Stomach smooth muscle (tissue), 2 donors: ENCODE measurements around the gene HS3ST4.

ENCODE experiments used
- H3K27ac ChIP-seq: one replicate; pipeline ENCODE4 v1.7.0; 2013; ENCODE audit warnings: mild to moderate bottlenecking, low read length, inconsistent platforms
- H3K27me3 ChIP-seq, 2 donors: one replicate each; pipeline ENCODE4 v1.7.0; 2013; ENCODE audit warnings: low read length in 2 of 2; ENCODE audit not compliant: insufficient read depth in 2 of 2, control insufficient read depth in 1 of 2
- H3K36me3 ChIP-seq, 2 donors: one replicate each; pipeline ENCODE4 v1.7.0; 2013; ENCODE audit warnings: low read length in 2 of 2; ENCODE audit not compliant: control insufficient read depth in 2 of 2, insufficient read depth in 2 of 2
- H3K4me1 ChIP-seq: one replicate; pipeline ENCODE4 v1.7.0; 2013; ENCODE audit warnings: low read length; ENCODE audit not compliant: control insufficient read depth, insufficient read depth
- H3K4me3 ChIP-seq, 2 donors: one replicate each; pipeline ENCODE4 v1.7.0; 2013; ENCODE audit warnings: low read length in 2 of 2
- H3K9ac ChIP-seq, 2 donors: one replicate each; pipeline ENCODE4 v1.7.0; 2013; ENCODE audit warnings: low read length in 2 of 2, mild to moderate bottlenecking in 1 of 2
- H3K9me3 ChIP-seq, 2 donors: one replicate each; pipeline ENCODE4 v1.7.0; 2013; ENCODE audit warnings: low read length in 2 of 2; ENCODE audit not compliant: control insufficient read depth in 2 of 2
- donor health status: healthy.
- donor health status: Pancreatic carcinoma.

The HS3ST4 gene

DNA sequence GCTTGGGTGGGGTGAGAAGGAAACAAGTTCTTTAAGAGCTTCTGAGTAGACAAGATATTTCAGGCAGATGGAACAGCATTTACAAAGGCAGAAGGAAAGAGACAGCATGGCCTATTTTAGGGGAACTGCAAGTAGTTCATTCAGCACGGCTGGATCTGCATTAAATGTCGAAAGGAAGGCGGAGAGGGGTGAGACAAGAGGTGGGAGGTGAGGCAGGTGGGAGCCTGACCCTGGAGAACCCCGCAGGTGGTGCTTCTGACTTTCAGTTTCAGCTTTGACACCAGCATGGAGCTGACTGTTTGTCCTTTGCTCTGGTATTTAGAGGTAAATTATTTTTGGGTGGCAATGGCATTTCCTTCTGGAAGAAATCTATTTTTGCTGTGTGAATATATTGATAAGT lies 194.8 kb downstream of the HS3ST4 start:
- H3K9ac ChIP-seq, result no peak overlapping the region
- peaks cover 0 to 4% of the 10 kb centered on the region in 2 donors for H3K27me3 ChIP-seq
- no peaks in the 10 kb centered on the region for H3K4me1 ChIP-seq
- H3K4me3 ChIP-seq, result no peak overlapping the region
- peaks cover 0 to 3% of the 10 kb centered on the region in 2 donors for H3K9me3 ChIP-seq
- no peaks in the 10 kb centered on the region for H3K36me3 ChIP-seq
- H3K27ac ChIP-seq, result no peak overlapping the region

DNA sequence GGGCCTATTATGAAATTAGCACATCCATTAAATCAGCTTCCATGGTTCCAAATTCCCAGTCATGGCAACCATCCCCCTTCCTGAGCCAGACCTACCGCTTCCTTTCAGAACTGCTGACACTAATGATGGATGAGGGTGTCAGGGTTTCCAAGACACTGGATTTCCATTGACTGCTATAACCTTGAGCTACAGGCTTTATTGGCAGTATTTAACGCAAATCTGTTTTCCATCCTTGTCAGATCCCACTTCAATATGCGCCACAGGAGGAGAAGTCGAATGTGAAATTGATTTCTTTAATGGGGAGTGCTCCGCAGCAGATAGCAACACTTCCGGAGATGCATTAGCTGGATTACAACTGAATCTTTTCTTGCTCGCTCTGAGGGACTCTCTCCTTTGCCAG lies 197.1 kb downstream of the HS3ST4 start:
- Histone ChIP-seq H3K27ac (no peak overlapping the region), H3K4me3 (no peak overlapping the region), H3K27me3 (no peaks in the 10 kb centered on the region)

DNA sequence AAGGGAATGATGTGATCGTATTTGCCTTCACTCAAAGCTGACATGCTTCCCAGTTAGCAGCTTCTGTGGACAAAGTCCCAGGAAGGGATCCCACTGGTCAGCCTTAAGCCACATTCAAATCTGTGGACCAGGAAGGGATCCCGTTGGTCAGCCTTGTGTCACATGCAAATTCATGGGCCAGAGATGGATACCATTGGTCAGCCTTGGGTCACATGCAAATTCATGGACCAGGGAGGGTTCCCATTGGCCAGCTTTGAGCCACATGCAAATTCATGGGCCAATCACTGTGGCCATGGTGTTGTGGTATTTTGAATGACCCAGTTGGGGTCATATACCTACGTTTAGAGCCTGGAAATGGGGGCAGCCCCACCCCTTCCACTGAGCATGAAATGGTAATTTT lies 201.6 kb downstream of the HS3ST4 start:
- Histone ChIP-seq H3K4me3 (no peak overlapping the region), H3K9me3 (peaks cover 0 to 9% of the 10 kb centered on the region in 2 donors), H3K36me3 (no peaks in the 10 kb centered on the region), H3K27ac (no peak overlapping the region), H3K4me1 (no peaks in the 10 kb centered on the region), H3K9ac (no peak overlapping the region), H3K27me3 (no peaks in the 10 kb centered on the region)

More for the DNA sequence above, 197.1 kb downstream of the HS3ST4 start:
- no peak overlapping the region for H3K9ac ChIP-seq
- H3K9me3 ChIP-seq, result peaks cover 0 to 6% of the 10 kb centered on the region in 2 donors
- no peaks in the 10 kb centered on the region for H3K36me3 ChIP-seq
- H3K4me1 ChIP-seq, result no peaks in the 10 kb centered on the region

DNA sequence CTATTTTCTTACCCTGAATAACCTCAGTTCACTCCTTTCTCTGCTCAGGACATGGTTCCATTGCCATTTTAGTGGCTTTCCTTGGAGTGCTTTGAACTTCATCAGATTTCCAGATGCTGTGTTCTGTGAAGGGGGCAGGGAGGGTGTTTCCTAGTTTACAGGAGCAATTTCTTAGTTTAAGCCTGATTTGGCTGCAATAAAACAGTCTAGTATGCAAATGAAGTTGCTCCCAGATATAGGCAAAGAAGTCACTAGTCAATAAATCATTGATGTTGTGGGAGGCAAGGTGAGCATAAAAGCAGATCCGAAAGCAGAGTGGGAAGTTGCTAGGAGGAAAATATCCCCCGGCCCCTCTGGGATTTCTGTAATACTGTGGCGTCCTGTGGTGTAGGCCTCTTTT lies 202.3 kb downstream of the HS3ST4 start:
- no peaks in the 10 kb centered on the region for H3K4me1 ChIP-seq
- H3K36me3 ChIP-seq, result no peaks in the 10 kb centered on the region
- H3K27ac ChIP-seq, result no peak overlapping the region
- H3K9ac ChIP-seq, result no peak overlapping the region
- H3K4me3 ChIP-seq, result no peak overlapping the region
- peaks cover 0 to 6% of the 10 kb centered on the region in 2 donors for H3K9me3 ChIP-seq
- no peaks in the 10 kb centered on the region for H3K27me3 ChIP-seq

DNA sequence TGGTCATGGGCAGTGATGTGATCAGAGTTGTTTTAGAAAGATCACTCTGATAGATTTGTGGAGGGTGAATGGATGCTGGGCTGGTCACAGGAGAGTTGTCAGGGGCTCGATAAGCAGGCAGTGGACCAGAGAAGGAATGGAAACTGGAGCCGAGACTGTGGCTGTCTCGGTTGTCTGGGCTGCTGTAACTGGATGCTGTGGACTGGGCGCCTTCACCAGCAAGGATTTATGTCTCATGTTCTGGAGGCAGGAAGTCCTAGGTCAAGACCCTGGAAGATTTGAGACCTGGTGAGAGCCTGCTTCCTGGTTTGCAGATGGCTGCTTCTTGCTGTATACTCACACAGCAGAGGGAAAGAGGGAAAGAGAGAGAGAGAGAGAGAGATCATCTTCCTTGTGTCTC lies 203.6 kb downstream of the HS3ST4 start:
- Histone ChIP-seq H3K27ac (no peak overlapping the region), H3K36me3 (no peaks in the 10 kb centered on the region), H3K27me3 (no peaks in the 10 kb centered on the region), H3K9ac (no peak overlapping the region), H3K4me1 (no peaks in the 10 kb centered on the region), H3K9me3 (peaks cover 0 to 6% of the 10 kb centered on the region in 2 donors), H3K4me3 (no peak overlapping the region)

DNA sequence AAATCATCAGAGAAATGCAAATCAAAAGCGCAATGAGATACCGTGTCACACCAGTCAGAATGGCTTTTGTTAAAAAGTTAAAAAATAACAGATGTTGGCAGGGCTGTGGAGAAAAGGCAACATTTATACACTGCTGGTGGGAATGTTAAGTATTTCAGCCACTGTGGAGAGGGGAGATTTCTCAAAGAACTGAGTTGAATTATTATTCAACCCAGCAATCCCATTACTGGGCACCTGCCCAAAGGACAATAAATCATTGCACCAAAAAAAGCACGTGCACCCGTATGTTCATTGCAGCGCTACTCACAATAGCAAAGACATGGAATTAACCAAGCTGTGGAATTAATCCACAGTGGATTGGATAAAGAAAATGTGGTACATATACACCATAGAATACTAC lies 204.7 kb downstream of the HS3ST4 start:
- Histone ChIP-seq H3K27me3 (no peaks in the 10 kb centered on the region), H3K36me3 (no peaks in the 10 kb centered on the region), H3K4me3 (no peak overlapping the region), H3K9ac (no peak overlapping the region), H3K4me1 (no peaks in the 10 kb centered on the region), H3K27ac (no peak overlapping the region), H3K9me3 (peaks cover 0 to 6% of the 10 kb centered on the region in 2 donors)

DNA sequence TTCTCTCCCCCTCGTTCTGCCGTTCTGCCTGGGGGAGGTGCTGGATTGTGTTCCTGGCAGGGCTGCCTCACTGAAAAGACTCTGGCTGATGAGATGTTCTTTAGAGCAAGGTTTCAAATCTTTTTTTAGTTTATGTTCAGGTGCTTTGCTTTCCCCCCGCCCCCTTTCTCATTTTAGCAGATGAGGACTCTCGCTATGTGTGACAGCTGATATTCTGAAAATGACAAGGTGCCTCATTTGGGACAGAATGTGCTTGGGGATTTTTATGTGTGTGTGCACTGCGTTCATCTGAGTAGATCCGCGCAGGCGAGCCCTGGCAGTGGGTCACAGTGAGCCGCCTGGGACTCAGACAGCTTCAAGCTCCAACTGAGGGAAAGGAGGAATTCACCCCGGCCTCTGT lies 205.9 kb downstream of the HS3ST4 start:
- Histone ChIP-seq H3K9ac (no peak overlapping the region), H3K4me1 (no peaks in the 10 kb centered on the region)

DNA sequence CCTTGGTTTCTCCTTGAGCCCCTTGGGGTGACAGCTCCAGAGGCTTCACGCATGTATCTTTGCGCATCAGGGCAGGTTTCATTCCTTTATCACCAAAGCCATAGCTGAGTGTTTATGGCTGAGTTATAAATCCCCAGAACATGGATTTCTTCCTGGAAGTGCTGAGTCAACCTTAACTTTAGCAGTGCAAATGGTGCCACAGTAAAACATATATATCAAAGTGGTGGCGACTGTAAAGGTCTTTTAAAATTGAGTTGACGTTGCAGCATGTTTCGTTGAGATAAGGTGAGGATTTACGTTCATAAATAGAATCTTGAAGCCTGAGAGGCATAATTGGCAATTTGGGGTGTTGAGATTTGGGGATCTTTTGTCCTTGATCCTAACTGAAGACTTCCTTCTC lies 214.1 kb downstream of the HS3ST4 start:
- H3K27ac ChIP-seq, result no peak overlapping the region
- H3K4me3 ChIP-seq, result no peak overlapping the region
- no peaks in the 10 kb centered on the region for H3K27me3 ChIP-seq
- no peak overlapping the region for H3K9ac ChIP-seq
- no peaks in the 10 kb centered on the region for H3K9me3 ChIP-seq
- H3K36me3 ChIP-seq, result no peaks in the 10 kb centered on the region
- no peaks in the 10 kb centered on the region for H3K4me1 ChIP-seq

More for the DNA sequence above, 205.9 kb downstream of the HS3ST4 start:
- H3K27me3 ChIP-seq, result no peaks in the 10 kb centered on the region
- no peaks in the 10 kb centered on the region for H3K36me3 ChIP-seq
- peaks cover 0 to 3% of the 10 kb centered on the region in 2 donors for H3K9me3 ChIP-seq
- H3K27ac ChIP-seq, result no peak overlapping the region
- no peak overlapping the region for H3K4me3 ChIP-seq

DNA sequence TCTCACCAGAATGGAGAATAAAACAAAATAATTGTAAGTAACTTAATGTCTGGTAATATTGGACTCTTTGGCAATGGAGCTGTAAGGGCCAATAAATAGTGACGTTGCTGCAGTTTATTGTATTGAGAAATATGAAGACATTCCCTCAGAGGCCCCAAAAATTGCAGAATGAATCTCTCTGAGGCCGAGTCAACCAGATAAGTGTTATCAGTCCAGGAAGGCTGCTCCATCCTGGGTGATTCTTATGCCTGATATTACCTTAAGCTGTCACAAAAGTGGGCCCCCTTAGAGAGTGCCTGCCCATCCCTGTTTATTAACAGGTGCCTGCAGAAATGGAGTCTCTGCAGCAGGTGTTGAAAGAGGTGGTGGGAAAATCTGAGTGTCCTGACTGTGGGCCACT lies 219.2 kb downstream of the HS3ST4 start:
- no peak overlapping the region for H3K4me3 ChIP-seq

DNA sequence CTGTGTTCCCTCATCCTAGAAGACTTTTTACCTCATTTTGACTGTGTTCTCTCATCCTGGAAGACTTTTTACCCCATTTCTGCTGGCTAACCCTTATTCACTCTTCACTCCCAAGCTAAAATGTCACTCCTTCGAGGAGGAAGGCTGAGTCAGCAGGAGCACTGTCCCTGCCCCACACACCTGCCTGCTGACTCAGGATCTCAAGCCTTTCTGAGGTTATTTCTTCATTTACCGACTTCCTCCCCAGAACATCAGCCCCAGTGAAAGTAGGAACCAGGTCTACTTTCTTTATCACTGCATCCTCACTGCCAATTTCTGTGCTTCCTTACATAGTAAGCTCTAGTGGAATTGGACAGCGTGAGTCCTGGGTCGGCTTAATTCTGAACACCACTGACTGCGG lies 220.6 kb downstream of the HS3ST4 start:
- no peaks in the 10 kb centered on the region for H3K9me3 ChIP-seq
- H3K36me3 ChIP-seq, result no peaks in the 10 kb centered on the region
- H3K4me1 ChIP-seq, result no peaks in the 10 kb centered on the region
- H3K9ac ChIP-seq, result no peak overlapping the region
- no peak overlapping the region for H3K4me3 ChIP-seq
- peaks cover 0 to 2% of the 10 kb centered on the region in 2 donors for H3K27me3 ChIP-seq
- H3K27ac ChIP-seq, result no peak overlapping the region

More for the DNA sequence above, 219.2 kb downstream of the HS3ST4 start:
- H3K36me3 ChIP-seq, result no peaks in the 10 kb centered on the region
- H3K27ac ChIP-seq, result no peak overlapping the region
- no peaks in the 10 kb centered on the region for H3K4me1 ChIP-seq
- no peaks in the 10 kb centered on the region for H3K9me3 ChIP-seq
- no peak overlapping the region for H3K9ac ChIP-seq
- peaks cover 0 to 2% of the 10 kb centered on the region in 2 donors for H3K27me3 ChIP-seq

DNA sequence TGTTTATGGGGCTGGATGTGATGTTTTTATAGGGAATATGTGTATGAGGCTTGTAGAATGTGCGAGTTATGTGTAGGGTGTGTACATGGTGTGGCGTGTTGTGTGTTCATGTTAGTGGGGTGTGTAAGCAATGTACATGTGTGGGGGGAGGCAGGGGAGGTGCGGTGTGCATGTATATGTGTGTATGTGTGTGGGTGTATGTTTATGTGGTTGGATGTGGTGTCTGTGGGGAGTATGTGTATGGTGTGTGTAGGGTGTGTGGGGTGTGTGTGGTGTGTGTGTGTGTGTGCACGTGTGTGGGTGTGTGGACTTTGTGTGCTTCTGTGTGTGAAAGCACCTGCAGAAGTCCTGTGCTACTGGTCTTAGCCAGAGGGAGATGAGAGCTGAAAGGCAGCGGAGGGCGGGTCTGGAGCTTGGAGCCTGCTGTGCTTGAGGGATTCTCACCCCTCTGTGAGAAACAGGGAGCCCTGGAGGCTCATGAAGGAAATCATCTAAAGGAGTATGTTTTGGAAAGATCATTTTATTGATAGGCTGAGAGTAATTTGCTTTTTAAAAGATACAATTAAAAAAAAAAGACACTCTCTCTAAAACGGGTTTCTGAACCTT lies 222.7 kb downstream of the HS3ST4 start:
- Histone ChIP-seq H3K9ac (no peak overlapping the region), H3K27me3 (peaks cover 0 to 2% of the 10 kb centered on the region in 2 donors), H3K4me3 (no peak overlapping the region), H3K36me3 (no peaks in the 10 kb centered on the region), H3K9me3 (no peaks in the 10 kb centered on the region), H3K4me1 (no peaks in the 10 kb centered on the region), H3K27ac (no peak overlapping the region)
